Smooth muscle cell (in vitro differentiated cells): Measurements from ENCODE around the gene TIMMDC1. TPM values are rescaled to one million over a fixed set of nuclear protein-coding genes. Genes with fewer than 3 reads are reported as not detected.

ENCODE experiments used
- DNase-seq: peaks from one replicate; lab custom pipeline; 2025; ENCODE audit not compliant: unreplicated experiment; lab: John Stamatoyannopoulos, UW
- H2AFZ ChIP-seq: fragments of 200-600 bp; sonication (generic); 2 replicates; pipeline ENCODE4 v1.6.0; 2016; ENCODE audit warnings: antibody characterized with exemption, low read depth, mild to moderate bottlenecking
- H3F3A ChIP-seq: fragments of 200-600 bp; sonication (generic); 2 replicates; pipeline ENCODE4 v1.6.0; 2017; ENCODE audit warnings: antibody characterized with exemption, low read depth
- H3K27ac ChIP-seq: fragments of 200-600 bp; sonication (generic); 2 replicates; pipeline ENCODE4 v1.5.1; 2016; ENCODE audit warnings: low read depth, mild to moderate bottlenecking
- H3K27me3 ChIP-seq: fragments of 200-600 bp; sonication (generic); 2 replicates; pipeline ENCODE4 v1.6.1; 2016; ENCODE audit warnings: low read depth, mild to moderate bottlenecking
- H3K36me3 ChIP-seq: fragments of 200-600 bp; sonication (generic); 2 replicates; pipeline ENCODE4 v1.5.1; 2016; ENCODE audit warnings: low read depth
- H3K4me1 ChIP-seq: fragments of 200-600 bp; sonication (generic); 2 replicates; pipeline ENCODE4 v1.5.1; 2016; ENCODE audit warnings: low read depth
- H3K4me2 ChIP-seq: fragments of 200-600 bp; sonication (generic); 2 replicates; pipeline ENCODE4 v1.6.0; 2016; ENCODE audit warnings: mild to moderate bottlenecking
- H3K4me3 ChIP-seq: fragments of 200-600 bp; sonication (generic); 2 replicates; pipeline ENCODE4 v1.5.1; 2016; ENCODE audit warnings: mild to moderate bottlenecking
- H3K79me2 ChIP-seq: fragments of 200-600 bp; sonication (generic); 2 replicates; pipeline ENCODE4 v1.6.0; 2016; ENCODE audit warnings: low read depth, mild to moderate bottlenecking
- H3K9ac ChIP-seq: fragments of 200-600 bp; sonication (generic); 2 replicates; pipeline ENCODE4 v1.6.0; 2016; ENCODE audit warnings: low read depth
- H3K9me3 ChIP-seq: fragments of 200-600 bp; sonication (generic); replicated peaks from 2 replicates; pipeline ENCODE4 v1.5.1; 2016; ENCODE audit warnings: low read depth
- H4K20me1 ChIP-seq: fragments of 200-600 bp; sonication (generic); 2 replicates; pipeline ENCODE4 v1.6.0; 2016; ENCODE audit warnings: low read depth
- WGBS: methylation state at CpG from one replicate; pipeline ENCODE4 v1.1.7; 2016; ENCODE audit warnings: low lambda C conversion rate; 5-methylcytosine and 5-hydroxymethylcytosine counted together
- polyA plus RNA-seq: library from polyadenylated mRNA; unstranded; fragments of >200 nt; fragmentation: Nextera tagmentation; extraction: Ambion mirVana; gene quantifications from 2 replicates; pipeline ENCODE4 v1.2.1, GENCODE V29; 2016
- total RNA-seq: library from RNA; depleted of rRNA; stranded (reverse); fragments of >200 nt; gene quantifications from 2 replicates; pipeline ENCODE4 v1.2.3, GENCODE V29; 2014
- TF ChIP-seq, protein P1 (sequence below): fragments of 200-600 bp; sonication (generic); IDR thresholded peaks from 2 replicates; pipeline ENCODE4 v1.5.1; 2017; ENCODE audit warnings: borderline replicate concordance, mild to moderate bottlenecking, antibody characterized with exemption; ENCODE audit not compliant: insufficient read depth, poor library complexity, severe bottlenecking

The TIMMDC1 gene
- total and polyA plus RNA-seq, 2 experiments from 2014 or later, result 83.8 to 156 TPM

DNA sequence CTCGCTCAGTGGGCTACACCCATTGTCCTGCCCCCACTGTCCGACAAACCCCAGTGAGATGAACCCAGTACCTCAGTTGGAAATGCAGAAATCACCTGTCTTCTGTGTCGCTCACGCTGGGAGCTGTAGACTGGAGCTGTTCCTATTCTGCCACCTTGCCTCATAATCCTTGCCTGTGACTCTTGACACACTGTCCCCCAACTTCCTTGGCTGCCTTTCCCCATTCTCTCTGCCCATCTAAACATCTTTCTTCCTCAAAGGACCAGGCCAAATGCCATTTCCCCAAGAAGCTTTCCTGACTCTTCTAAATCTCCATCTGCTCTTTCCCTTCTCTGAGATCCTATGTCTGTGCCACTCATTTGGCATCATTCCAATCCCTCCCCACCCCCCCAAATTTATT lies 70.8 kb downstream of the TIMMDC1 start:
- Histone ChIP-seq H3K4me3 (no peak overlapping the region), H3K4me1 (no peaks in the 10 kb centered on the region), H3K27ac (no peak overlapping the region), H3K4me2 (no peak overlapping the region), H3K9ac (no peak overlapping the region), H2AFZ (no peak overlapping the region), H3K9me3 (no peaks in the 10 kb centered on the region), H4K20me1 (no peaks in the 10 kb centered on the region), H3K79me2 (no peaks in the 10 kb centered on the region), H3K27me3 (no peaks in the 10 kb centered on the region), H3F3A (no peaks in the 10 kb centered on the region), H3K36me3 (no peaks in the 10 kb centered on the region)
- no peak for DNase-seq
- TF ChIP-seq, protein P1, sequence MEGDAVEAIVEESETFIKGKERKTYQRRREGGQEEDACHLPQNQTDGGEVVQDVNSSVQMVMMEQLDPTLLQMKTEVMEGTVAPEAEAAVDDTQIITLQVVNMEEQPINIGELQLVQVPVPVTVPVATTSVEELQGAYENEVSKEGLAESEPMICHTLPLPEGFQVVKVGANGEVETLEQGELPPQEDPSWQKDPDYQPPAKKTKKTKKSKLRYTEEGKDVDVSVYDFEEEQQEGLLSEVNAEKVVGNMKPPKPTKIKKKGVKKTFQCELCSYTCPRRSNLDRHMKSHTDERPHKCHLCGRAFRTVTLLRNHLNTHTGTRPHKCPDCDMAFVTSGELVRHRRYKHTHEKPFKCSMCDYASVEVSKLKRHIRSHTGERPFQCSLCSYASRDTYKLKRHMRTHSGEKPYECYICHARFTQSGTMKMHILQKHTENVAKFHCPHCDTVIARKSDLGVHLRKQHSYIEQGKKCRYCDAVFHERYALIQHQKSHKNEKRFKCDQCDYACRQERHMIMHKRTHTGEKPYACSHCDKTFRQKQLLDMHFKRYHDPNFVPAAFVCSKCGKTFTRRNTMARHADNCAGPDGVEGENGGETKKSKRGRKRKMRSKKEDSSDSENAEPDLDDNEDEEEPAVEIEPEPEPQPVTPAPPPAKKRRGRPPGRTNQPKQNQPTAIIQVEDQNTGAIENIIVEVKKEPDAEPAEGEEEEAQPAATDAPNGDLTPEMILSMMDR, result no peak
- 98% methylated on average over 4 of the region's 4 CpGs for WGBS

- Histone ChIP-seq H3K27ac (no peak overlapping the region), H3K4me2 (no peak overlapping the region), H4K20me1 (no peaks in the 10 kb centered on the region), H3K9me3 (no peaks in the 10 kb centered on the region), H3K79me2 (no peaks in the 10 kb centered on the region), H2AFZ (no peak overlapping the region), H3K36me3 (no peaks in the 10 kb centered on the region), H3K4me3 (no peak overlapping the region), H3F3A (no peaks in the 10 kb centered on the region), H3K27me3 (no peaks in the 10 kb centered on the region), H3K9ac (no peak overlapping the region), H3K4me1 (no peaks in the 10 kb centered on the region)
- WGBS, result 94% methylated on average over 5 of the region's 5 CpGs
- DNase-seq, result no peak
- TF ChIP-seq, protein P1, result no peak
These were observed 71.9 kb downstream of the TIMMDC1 start for GRCh38 chr3:119570229-119570628.

- H3K4me1 ChIP-seq, result no peaks in the 10 kb centered on the region
- no peaks in the 10 kb centered on the region for H3K9me3 ChIP-seq
- no peaks in the 10 kb centered on the region for H3K36me3 ChIP-seq
- no peak overlapping the region for H3K4me3 ChIP-seq
- no peak overlapping the region for H2AFZ ChIP-seq
- no peaks in the 10 kb centered on the region for H3K27me3 ChIP-seq
- no peaks in the 10 kb centered on the region for H4K20me1 ChIP-seq
- no peak for DNase-seq
- WGBS, result 89% methylated on average over 1 of the region's 1 CpG
- no peaks in the 10 kb centered on the region for H3F3A ChIP-seq
- H3K4me2 ChIP-seq, result no peak overlapping the region
- no peak overlapping the region for H3K9ac ChIP-seq
- TF ChIP-seq, protein P1, result no peak
- no peak overlapping the region for H3K27ac ChIP-seq
- H3K79me2 ChIP-seq, result no peaks in the 10 kb centered on the region
These were observed 72.9 kb downstream of the TIMMDC1 start for GRCh38 chr3:119571230-119571629.

DNA sequence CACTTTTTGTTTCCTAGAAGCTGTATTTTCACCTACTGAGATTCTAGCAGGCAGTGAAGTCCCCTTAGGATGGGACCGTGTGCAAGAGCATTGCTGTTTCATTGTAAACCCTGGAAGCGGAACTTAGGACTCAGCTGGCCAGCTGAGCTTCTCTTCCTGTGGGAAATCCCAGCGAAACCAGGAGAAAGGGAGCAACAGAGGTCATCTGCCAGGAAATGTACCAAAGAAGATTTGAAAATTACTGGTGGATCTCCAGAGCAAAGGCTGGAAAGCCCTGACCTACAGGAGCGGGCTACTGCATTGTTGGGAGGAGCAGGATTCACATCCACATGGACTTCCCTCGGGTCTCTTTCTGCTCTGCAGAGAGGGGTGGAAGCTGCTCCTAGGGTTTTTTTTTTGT lies 73.3 kb downstream of the TIMMDC1 start:
- no peak overlapping the region for H2AFZ ChIP-seq
- no peak overlapping the region for H3K9ac ChIP-seq
- no peaks in the 10 kb centered on the region for H3K36me3 ChIP-seq
- H3K4me1 ChIP-seq, result no peaks in the 10 kb centered on the region
- H3K27me3 ChIP-seq, result no peaks in the 10 kb centered on the region
- H3K4me3 ChIP-seq, result no peak overlapping the region
- H3F3A ChIP-seq, result no peaks in the 10 kb centered on the region
- no peaks in the 10 kb centered on the region for H3K79me2 ChIP-seq
- TF ChIP-seq, protein P1, result no peak
- no peak for DNase-seq
- no peaks in the 10 kb centered on the region for H3K9me3 ChIP-seq
- no peak overlapping the region for H3K27ac ChIP-seq
- no peak overlapping the region for H3K4me2 ChIP-seq
- H4K20me1 ChIP-seq, result no peaks in the 10 kb centered on the region
- WGBS, result 51% methylated on average over 5 of the region's 5 CpGs
